Suprapubic skin (tissue), 4 donors: Measurements from ENCODE around the gene SYT6. TPM values are rescaled to one million over a fixed set of nuclear protein-coding genes. Genes with fewer than 3 reads are reported as not detected.

ENCODE experiments used
- DNase-seq, 2 donors: peaks; one replicate each; pipeline ENCODE4 v3.0.0-alpha.2; 2019; ENCODE audit warnings: low spot score in 2 of 2
- H3K27ac ChIP-seq: fragments of 200-600 bp; sonication (generic); one replicate; pipeline ENCODE4 v1.5.1; 2019
- H3K27me3 ChIP-seq: fragments of 200-600 bp; sonication (generic); one replicate; pipeline ENCODE4 v1.5.1; 2019
- H3K36me3 ChIP-seq: fragments of 200-600 bp; sonication (generic); one replicate; pipeline ENCODE4 v1.5.1; 2019
- H3K4me1 ChIP-seq: fragments of 200-600 bp; sonication (generic); one replicate; pipeline ENCODE4 v1.5.1; 2019
- H3K4me3 ChIP-seq: fragments of 200-600 bp; sonication (generic); one replicate; pipeline ENCODE4 v1.5.1; 2019; ENCODE audit warnings: mild to moderate bottlenecking
- H3K9me3 ChIP-seq: fragments of 200-600 bp; sonication (generic); one replicate; pipeline ENCODE4 v1.5.1; 2019
- CTCF ChIP-seq, 2 donors: fragments of 200-600 bp in 1 of 2; fragments of 450-650 bp in 1 of 2; sonication (generic) in 1 of 2; IDR thresholded peaks; one replicate each; pipeline ENCODE4 v1.5.1; 2016 to 2019; ENCODE audit warnings: antibody characterized with exemption in 2 of 2, mild to moderate bottlenecking in 1 of 2, moderate library complexity in 1 of 2
- EP300 ChIP-seq: sonication (generic); formaldehyde crosslinking; IDR thresholded peaks from one replicate; pipeline ENCODE4 v1.6.1; 2017; ENCODE audit warnings: antibody characterized with exemption
- POLR2A ChIP-seq, 2 donors: fragments of 450-650 bp; IDR thresholded peaks; one replicate each; pipeline ENCODE4 v1.6.1; 2017; ENCODE audit warnings: antibody characterized with exemption in 2 of 2, mild to moderate bottlenecking in 2 of 2, moderate library complexity in 2 of 2
- POLR2AphosphoS5 ChIP-seq, 3 donors: sonication (generic); formaldehyde crosslinking; IDR thresholded peaks; one replicate each; pipeline ENCODE4 v1.6.1; 2017; ENCODE audit warnings: antibody characterized with exemption in 3 of 3
- WGBS: methylation state at CpG from one replicate; pipeline ENCODE4 v1.1.5; 2018; 5-methylcytosine and 5-hydroxymethylcytosine counted together
- total RNA-seq, 4 donors: library from RNA; depleted of rRNA; stranded (reverse); fragments of >200 nt; gene quantifications; one replicate each; pipeline ENCODE4 v1.1.0, GENCODE V29; 2016

SYT6 gene
- total RNA-seq, 4 donors from 2014 or later = 0.23 TPM; not detected in 3

- Histone ChIP-seq H3K9me3 (no peaks in the 10 kb centered on the region), H3K27me3 (no peaks in the 10 kb centered on the region), H3K27ac (no peak overlapping the region), H3K36me3 (no peaks in the 10 kb centered on the region), H3K4me1 (no peaks in the 10 kb centered on the region), H3K4me3 (no peak overlapping the region)
- no peak for DNase-seq
- 58% methylated on average over 4 of the region's 4 CpGs for WGBS
- TF ChIP-seq CTCF (IDR thresholded peaks at IDR 0.05) (no peak), POLR2AphosphoS5 (IDR thresholded peaks at IDR 0.05) (no peak), EP300 (no peak), POLR2A (IDR thresholded peaks at IDR 0.05) (no peak)
Measured at GRCh38 chr1:114093624-114094362, 59.9 kb downstream of the SYT6 start.

GRCh38 chr1:114092186-114093062 is 61.2 kb downstream of the SYT6 start:
- no peak for DNase-seq
- H3K4me3 ChIP-seq = no peak overlapping the region
- WGBS = 65% methylated on average over 3 of the region's 3 CpGs

GRCh38 chr1:114091711-114092110 is 62.0 kb downstream of the SYT6 start:
- no peaks in the 10 kb centered on the region for H3K4me1 ChIP-seq
- WGBS = 95% methylated on average over 10 of the region's 10 CpGs
- no peak for DNase-seq
- no peak overlapping the region for H3K27ac ChIP-seq
- no peaks in the 10 kb centered on the region for H3K9me3 ChIP-seq
- H3K36me3 ChIP-seq = no peaks in the 10 kb centered on the region
- H3K4me3 ChIP-seq = no peak overlapping the region
- TF ChIP-seq CTCF (IDR thresholded peaks at IDR 0.05) = no peak
- TF ChIP-seq POLR2A (IDR thresholded peaks at IDR 0.05) = no peak
- no peak for TF ChIP-seq POLR2AphosphoS5 (IDR thresholded peaks at IDR 0.05)
- no peak for TF ChIP-seq EP300
- peaks cover 6% of the 10 kb centered on the region for H3K27me3 ChIP-seq

More at GRCh38 chr1:114092186-114093062, 61.2 kb downstream of the SYT6 start:
- Histone ChIP-seq H3K4me1 (no peaks in the 10 kb centered on the region), H3K9me3 (no peaks in the 10 kb centered on the region), H3K27ac (no peak overlapping the region), H3K27me3 (peaks cover 2% of the 10 kb centered on the region), H3K36me3 (no peaks in the 10 kb centered on the region)
- TF ChIP-seq POLR2AphosphoS5 (IDR thresholded peaks at IDR 0.05) (no peak), CTCF (IDR thresholded peaks at IDR 0.05) (no peak), EP300 (no peak), POLR2A (IDR thresholded peaks at IDR 0.05) (no peak)

- peaks cover 6% of the 10 kb centered on the region for H3K27me3 ChIP-seq
- WGBS = 80% methylated on average over 11 of the region's 11 CpGs
- no peak overlapping the region for H3K27ac ChIP-seq
- TF ChIP-seq EP300 (no peak), POLR2AphosphoS5 (IDR thresholded peaks at IDR 0.05) (no peak), POLR2A (IDR thresholded peaks at IDR 0.05) (no peak), CTCF (IDR thresholded peaks at IDR 0.05) (no peak)
- no peaks in the 10 kb centered on the region for H3K9me3 ChIP-seq
- no peaks in the 10 kb centered on the region for H3K36me3 ChIP-seq
- DNase-seq = no peak
- H3K4me1 ChIP-seq = no peaks in the 10 kb centered on the region
- no peak overlapping the region for H3K4me3 ChIP-seq
Measured at GRCh38 chr1:114090738-114091505, 62.7 kb downstream of the SYT6 start.
